ENCODE results near the gene EYA2.

- TF ChIP-seq CTCF (IDR thresholded peaks at IDR 0.05) (no peak), POLR2A (IDR thresholded peaks at IDR 0.05) (no peak)
These were observed 127.2 kb downstream of the EYA2 start for GRCh38 chr20:47021850-47022249.
